GM13976 (cell line): ENCODE measurements around the gene NEUROG2.

Source experiments
- DNase-seq: peaks from one replicate; pipeline ENCODE4 v3.0.0; 2012; ENCODE audit warnings: low spot score
- in situ Hi-C: fragments of 300-500 bp; cut with MboI; formaldehyde crosslinking; loops from one replicate; pipeline ENCODE4 v1.12.0; 2022; ENCODE audit warnings: low sequenced_read_pairs, mixed read lengths, inconsistent platforms; ENCODE audit not compliant: unreplicated experiment
- TF ChIP-seq, protein P1 (sequence below): IDR thresholded peaks from 2 replicates; pipeline ENCODE4 v1.5.1; 2012; ENCODE audit warnings: borderline replicate concordance, mild to moderate bottlenecking; ENCODE audit not compliant: insufficient read depth; ENCODE audit errors: extremely low read depth, missing control alignments, control extremely low read depth

The NEUROG2 gene

DNA sequence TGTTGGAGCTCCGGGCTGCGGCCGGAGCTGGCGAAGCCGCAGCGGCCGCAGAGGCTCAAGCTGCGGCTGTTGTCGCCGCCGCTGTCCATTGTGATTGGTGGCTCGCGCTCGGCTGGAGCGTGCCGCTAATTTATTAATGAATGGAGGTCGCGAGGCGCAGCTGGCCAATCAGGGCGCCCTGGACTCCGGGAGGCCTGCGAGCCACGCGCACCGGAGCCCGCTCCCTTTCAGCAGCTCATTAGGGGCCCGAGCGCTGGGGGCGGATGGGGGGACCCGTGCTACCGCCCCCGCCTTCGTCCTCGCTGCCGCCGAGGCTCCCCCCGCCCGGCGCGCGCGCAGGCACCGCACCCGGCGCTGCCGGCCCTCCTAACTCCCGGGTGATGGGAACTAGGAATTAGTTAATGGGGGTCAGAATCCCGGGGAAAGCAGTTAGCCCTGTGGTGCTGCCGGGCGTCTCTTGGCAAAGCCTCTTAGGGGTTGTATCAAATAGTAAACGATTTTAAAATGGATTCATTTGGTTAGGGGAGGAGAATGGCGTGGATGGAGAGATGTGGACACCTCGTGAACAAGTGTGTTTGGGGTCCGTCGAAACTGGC lies 589 bp upstream of the NEUROG2 start:
- DNase-seq = peak; percentile 79

DNA sequence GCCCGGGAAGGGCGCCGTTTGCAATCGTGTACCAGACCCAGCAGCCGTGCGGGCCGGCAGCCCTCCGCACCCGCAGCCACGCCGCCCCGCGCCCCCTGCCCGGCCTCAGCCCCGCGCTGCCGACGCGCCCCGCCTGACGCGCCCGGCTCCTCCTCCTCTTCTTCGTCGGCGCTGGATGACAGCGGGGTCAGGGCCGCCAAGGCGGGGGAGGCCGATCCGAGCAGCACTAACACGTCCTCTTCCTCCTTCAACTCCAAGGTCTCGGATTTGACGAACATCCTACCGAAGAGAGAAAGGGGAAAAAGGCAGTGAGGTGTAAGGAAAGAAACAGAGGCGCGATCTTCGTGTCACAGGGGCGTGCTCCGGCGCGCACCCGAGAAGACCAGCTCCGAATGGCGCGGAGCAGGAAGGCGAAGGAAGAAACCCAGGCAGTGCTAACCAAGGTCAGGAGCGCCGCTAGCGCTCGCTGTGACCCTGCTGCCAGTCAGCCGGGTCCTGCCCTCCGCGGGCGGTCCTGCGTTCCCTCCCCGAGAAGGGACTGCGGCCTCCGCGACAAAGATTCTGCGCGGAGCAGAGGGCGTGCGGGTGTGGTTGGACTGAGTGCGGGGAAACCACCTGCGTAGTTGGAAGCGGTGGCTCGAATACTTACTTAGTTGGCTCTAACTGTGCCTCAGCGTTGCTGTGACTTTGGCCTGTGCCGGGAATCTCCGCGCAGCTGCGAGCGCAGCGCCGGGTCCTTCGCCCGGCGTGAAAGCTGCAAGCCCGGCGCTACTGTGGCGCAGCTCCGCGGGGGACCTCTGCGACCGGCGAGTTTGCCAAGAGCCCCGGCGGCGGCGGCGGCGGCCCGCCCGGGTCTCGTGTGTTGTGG lies 548 bp downstream of the NEUROG2 start:
- TF ChIP-seq, protein P1, sequence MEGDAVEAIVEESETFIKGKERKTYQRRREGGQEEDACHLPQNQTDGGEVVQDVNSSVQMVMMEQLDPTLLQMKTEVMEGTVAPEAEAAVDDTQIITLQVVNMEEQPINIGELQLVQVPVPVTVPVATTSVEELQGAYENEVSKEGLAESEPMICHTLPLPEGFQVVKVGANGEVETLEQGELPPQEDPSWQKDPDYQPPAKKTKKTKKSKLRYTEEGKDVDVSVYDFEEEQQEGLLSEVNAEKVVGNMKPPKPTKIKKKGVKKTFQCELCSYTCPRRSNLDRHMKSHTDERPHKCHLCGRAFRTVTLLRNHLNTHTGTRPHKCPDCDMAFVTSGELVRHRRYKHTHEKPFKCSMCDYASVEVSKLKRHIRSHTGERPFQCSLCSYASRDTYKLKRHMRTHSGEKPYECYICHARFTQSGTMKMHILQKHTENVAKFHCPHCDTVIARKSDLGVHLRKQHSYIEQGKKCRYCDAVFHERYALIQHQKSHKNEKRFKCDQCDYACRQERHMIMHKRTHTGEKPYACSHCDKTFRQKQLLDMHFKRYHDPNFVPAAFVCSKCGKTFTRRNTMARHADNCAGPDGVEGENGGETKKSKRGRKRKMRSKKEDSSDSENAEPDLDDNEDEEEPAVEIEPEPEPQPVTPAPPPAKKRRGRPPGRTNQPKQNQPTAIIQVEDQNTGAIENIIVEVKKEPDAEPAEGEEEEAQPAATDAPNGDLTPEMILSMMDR = no peak
- in situ Hi-C loops = no loop called here
- peak; percentile 77 for DNase-seq

More for the DNA sequence above, 589 bp upstream of the NEUROG2 start:
- TF ChIP-seq, protein P1 = no peak
- in situ Hi-C loops = no loop called here

GRCh38 chr4:112514647-112515197 lies 1.3 kb downstream of the NEUROG2 start:
- TF ChIP-seq, protein P1 = no peak
- peak; percentile 56 for DNase-seq
- in situ Hi-C loops = no loop called here

GRCh38 chr4:112513971-112514646 lies 1.9 kb downstream of the NEUROG2 start:
- in situ Hi-C loops = no loop called here
- TF ChIP-seq, protein P1 = no peak
- DNase-seq = peak; percentile 56

DNA sequence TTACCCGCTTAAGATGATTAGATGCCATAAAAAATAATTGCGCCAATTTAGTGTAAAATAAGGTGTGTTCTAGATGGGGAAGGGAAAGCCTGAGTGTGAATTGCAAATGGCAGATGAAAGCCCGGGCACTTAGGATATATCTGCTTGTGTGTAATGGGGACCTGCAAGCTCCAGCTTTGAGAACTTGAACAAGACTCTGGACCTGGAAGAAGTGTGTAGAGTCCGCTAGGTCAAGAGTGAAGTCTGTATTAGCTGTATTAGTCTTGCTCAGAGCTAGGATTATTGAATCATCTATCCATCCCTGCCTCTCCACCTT lies 4.2 kb downstream of the NEUROG2 start:
- no peak for DNase-seq
- TF ChIP-seq, protein P1 = no peak
- in situ Hi-C loops = no loop called here

- TF ChIP-seq, protein P1 = no peak
- DNase-seq = no peak
- in situ Hi-C loops = no loop called here
These were observed 4.7 kb downstream of the NEUROG2 start for GRCh38 chr4:112511093-112511802.
